Vagina (tissue), 2 donors: ENCODE data around the gene ACAD10.

Source experiments
- CTCF ChIP-seq, 3 experiments: fragments of 450-650 bp in 2 of 3; fragments of 200-600 bp in 1 of 3; sonication (generic) in 1 of 3; IDR thresholded peaks; one replicate each; pipeline ENCODE4 v1.5.1; 2017 to 2019; ENCODE audit warnings: antibody characterized with exemption in 3 of 3, mild to moderate bottlenecking in 2 of 3, moderate library complexity in 2 of 3
- POLR2A ChIP-seq, 2 donors: fragments of 450-650 bp; IDR thresholded peaks; one replicate each; pipeline ENCODE4 v1.6.1; 2017; ENCODE audit warnings: antibody characterized with exemption in 2 of 2, mild to moderate bottlenecking in 2 of 2, moderate library complexity in 2 of 2

DNA sequence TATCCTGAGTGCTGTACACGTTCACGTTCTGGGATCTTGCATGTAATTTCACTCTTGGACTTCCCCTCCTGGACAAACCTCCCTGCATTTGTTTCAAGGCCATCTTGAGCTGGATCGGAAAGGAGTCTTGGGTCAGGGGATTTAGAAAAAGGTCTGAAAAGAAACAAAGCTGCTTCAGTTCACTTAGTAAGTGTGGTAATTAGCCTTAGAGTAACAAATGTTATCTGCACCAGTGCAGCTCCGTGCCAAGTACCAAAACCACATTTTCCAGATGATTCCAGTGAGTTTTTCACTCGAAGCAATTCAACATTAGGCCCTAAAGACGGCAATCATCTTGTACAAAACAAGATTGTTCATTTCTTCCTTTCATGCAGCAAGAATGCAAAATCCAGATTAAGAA, 47.3 kb upstream of the ACAD10 start:
- no peak for TF ChIP-seq CTCF (IDR thresholded peaks at IDR 0.05)
- TF ChIP-seq POLR2A (IDR thresholded peaks at IDR 0.05): no peak
